DOHH2 (cell line): ENCODE measurements around the gene C7orf33.

Experiments used
- CTCF ChIP-seq: fragments of 200-600 bp; sonication (generic); IDR thresholded peaks from one replicate; pipeline ENCODE4 v1.5.1; 2014; ENCODE audit warnings: antibody characterized with exemption, mild to moderate bottlenecking, low read depth, low read length; ENCODE audit not compliant: poor library complexity, severe bottlenecking
- EZH2phosphoT487 ChIP-seq: fragments of 200-600 bp; sonication (generic); IDR thresholded peaks from 2 replicates; pipeline ENCODE4 v1.6.1; 2017; ENCODE audit warnings: borderline replicate concordance, mild to moderate bottlenecking, antibody characterized with exemption, low read length, moderate library complexity, mixed read lengths

GRCh38 chr7:148567524-148567923 is 23.0 kb upstream of the C7orf33 start:
- TF ChIP-seq CTCF = no peak
- no peak for TF ChIP-seq EZH2phosphoT487
